Activated T-cell treated with anti-CD3 and anti-CD28 coated beads, Interleukin-2, amount 50 U/mL, for 1 hour (primary cell): Measurements from ENCODE around the gene FJX1.

Source experiments
- DNase-seq: peaks from one replicate; pipeline ENCODE4 v3.0.0-alpha.2; 2020

FJX1 gene

DNA sequence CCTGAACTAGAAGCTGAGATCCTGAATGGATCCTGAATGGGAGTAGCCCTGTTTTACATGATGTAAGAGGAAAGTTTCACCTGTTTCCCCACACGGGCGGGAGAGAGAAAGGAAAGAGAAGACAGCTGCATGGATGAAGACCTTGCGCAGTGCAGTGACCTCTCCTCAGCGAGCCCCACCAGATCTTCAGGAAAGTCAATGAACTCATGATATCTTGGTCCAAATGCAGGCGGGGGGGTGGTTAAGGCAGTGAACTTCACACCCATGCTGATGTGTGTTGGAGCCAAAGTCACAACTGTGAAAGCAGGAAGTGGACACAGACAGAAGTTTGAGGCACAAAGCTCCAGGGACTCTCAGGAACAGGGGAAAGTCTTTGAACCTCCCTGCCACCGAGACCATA lies 8.6 kb upstream of the FJX1 start:
- DNase-seq, result no peak

DNA sequence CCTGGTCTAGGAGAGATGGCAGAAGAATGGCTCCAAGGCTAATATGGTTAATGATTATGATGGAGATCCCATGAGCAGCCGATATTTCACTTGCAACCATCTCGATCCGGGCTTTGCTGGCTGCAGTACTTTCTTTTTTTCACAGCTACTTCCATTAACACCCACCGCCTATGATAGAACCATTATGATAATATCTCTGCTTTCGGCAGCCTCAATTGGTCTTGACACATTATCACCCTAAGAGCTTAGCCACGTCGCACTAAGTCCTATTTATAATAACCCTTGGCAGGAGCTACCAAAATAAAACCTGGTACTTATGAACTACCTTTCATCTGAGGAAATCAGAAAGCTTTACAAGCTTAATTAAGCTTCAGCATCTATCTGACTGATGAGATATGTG lies 7.6 kb upstream of the FJX1 start:
- no peak for DNase-seq

DNA sequence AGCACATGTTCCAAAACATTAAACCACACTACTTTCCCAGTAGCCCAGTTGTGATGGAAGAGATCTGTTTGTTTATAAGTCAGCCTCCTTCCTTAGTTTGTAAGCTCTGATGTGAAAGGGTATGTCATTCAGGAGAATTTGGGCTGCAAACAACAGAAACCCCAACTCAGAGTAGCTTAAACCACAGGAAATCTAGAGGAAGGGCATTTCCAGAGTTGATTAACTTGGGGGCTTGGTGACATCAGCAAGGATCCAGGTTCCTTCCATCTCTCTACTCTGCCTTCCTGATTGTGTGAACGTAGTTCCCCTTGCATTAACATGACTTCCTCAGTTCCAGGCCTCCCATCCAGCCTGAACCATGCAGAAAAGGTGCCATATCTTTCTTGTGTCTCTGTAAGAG lies 6.5 kb upstream of the FJX1 start:
- DNase-seq, result no peak

DNA sequence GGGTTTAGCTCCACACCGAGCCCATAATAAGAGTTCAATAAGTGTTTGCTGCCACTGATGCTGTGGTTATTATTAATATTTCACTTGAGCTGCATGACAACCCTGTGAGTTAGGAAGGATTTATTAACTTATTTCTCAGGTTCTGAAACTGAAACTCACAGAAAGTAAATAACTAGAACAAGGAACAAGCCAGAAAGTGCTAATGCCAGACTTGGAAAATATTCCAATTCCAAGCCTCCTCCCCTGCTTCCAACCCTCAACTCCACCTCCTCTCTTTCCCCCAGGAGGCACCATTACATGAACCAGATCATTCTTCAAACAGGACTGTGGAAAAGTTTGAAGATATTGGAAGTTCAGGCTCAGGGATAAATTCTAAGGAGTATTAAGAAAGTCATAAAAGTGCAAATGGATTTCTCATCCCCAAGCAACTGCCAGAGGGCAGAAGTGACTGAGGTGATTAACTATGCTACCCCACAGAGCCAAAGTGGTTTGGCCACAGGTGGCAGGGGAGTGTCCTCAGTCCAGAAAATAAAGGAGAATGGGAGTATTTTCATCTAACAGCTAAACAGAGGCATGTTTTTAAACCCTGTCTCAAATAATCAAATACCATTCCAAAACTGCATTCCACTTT lies 3.2 kb upstream of the FJX1 start:
- no peak for DNase-seq

DNA sequence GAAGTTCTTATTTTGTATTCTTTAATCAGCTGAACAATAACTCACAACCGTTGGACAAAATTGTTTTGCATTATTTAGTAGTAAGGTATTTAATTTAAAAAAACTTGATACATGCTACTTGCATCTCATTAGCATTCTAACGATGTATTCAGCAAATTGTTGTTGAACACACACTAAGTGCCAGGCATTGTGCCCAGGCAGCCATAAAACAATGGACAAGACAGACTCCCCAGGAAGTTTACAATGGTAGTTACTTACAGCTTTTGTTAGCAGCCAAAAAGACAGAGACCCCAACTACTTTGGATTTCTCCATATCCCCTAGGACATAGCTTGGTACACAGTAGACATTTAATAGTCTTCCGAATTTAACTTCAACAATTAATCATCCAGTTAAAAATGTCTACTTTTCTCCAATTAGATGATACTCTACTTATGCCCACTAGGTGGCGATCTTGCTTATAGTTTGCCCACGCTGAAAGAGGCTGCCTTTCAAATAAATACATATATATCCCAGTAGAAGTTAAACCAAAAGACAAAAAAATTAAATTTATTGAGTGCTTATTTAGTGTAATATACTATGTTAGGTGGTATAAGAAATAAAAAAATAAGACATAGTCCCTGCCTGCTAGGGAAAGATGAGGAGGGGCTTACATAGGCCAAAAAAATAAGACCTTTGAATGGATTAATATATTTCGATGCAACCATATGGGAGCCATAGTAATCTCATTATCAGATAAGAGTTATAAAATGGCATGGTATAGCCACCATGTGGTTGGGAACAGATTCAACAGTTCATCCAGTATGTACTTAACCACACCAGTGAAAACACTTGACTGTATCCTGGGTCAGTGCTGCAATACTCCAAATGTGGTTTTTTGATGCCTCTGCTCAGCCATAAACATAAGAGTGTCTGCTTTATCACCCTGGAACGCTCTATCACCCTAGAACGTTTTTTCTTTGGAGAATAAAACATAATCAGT lies 2.0 kb upstream of the FJX1 start:
- no peak for DNase-seq

DNA sequence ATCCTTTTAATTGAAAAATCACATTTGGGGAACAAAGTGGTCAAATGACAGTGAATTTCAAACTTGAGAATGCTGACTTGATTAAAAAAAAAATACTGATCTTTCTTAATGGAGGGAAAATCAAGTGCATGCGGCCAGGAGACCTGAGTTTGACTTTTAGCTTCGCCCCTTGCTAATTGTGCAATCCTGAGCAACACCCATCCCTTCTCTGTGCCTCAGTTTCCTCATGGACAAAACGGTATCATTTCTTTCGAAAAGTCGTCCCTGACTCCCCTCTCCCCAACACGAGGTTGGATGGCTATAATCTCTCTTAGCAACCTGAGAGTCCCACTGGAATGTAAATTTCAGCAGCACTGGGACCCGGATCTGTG lies 959 bp upstream of the FJX1 start:
- no peak for DNase-seq

DNA sequence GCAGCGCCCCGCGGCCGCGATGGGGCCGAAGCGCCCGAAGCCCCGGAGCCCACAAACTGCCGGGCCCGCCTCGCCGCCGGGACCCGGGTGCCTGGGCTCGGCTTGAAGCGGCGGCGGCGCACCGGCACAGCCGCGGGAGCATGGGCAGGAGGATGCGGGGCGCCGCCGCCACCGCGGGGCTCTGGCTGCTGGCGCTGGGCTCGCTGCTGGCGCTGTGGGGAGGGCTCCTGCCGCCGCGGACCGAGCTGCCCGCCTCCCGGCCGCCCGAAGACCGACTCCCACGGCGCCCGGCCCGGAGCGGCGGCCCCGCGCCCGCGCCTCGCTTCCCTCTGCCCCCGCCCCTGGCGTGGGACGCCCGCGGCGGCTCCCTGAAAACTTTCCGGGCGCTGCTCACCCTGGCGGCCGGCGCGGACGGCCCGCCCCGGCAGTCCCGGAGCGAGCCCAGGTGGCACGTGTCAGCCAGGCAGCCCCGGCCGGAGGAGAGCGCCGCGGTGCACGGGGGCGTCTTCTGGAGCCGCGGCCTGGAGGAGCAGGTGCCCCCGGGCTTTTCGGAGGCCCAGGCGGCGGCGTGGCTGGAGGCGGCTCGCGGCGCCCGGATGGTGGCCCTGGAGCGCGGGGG lies 346 bp downstream of the FJX1 start:
- no peak for DNase-seq

DNA sequence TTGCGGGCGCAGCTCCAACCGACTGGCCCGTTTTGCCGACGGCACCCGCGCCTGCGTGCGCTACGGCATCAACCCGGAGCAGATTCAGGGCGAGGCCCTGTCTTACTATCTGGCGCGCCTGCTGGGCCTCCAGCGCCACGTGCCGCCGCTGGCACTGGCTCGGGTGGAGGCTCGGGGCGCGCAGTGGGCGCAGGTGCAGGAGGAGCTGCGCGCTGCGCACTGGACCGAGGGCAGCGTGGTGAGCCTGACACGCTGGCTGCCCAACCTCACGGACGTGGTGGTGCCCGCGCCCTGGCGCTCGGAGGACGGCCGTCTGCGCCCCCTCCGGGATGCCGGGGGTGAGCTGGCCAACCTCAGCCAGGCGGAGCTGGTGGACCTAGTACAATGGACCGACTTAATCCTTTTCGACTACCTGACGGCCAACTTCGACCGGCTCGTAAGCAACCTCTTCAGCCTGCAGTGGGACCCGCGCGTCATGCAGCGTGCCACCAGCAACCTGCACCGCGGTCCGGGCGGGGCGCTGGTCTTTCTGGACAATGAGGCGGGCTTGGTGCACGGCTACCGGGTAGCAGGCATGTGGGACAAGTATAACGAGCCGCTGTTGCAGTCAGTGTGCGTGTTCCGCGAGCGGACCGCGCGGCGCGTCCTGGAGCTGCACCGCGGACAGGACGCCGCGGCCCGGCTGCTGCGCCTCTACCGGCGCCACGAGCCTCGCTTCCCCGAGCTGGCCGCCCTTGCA lies 1.0 kb downstream of the FJX1 start:
- DNase-seq, result peak; percentile 30

DNA sequence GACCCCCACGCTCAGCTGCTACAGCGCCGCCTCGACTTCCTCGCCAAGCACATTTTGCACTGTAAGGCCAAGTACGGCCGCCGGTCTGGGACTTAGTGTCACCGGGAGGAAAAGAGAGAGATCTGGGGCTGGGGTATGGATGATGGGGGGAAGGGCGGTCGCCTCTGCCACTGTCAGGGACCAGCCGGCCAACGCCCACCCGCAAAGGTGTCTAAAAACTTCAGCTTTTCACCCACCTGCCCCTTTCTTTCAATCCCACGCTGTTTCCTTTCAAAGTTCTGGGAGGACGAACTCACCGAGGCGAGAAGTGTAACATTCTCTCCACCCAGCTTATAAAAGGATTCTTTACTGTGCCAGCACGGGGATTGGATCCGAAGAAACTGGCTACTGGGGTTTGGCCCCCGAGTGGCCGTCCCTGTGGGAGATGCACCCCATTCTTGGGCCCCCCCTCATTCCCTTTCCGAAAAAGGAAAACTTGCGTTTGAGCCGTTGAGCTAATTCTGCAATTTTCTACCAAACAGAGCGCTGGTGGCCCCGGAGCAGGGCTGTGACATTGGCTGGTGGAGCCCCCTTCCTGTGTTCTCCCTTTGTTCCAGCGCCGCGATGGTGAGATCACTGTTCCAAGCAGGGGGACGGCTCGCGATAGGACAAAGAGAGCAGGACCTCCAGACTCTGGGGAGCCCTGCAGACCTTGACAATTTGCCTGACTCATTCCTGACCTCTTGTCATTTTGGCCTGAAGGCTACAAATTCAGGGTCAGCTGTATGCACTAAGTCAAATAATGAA lies 1.8 kb downstream of the FJX1 start:
- DNase-seq, result no peak

DNA sequence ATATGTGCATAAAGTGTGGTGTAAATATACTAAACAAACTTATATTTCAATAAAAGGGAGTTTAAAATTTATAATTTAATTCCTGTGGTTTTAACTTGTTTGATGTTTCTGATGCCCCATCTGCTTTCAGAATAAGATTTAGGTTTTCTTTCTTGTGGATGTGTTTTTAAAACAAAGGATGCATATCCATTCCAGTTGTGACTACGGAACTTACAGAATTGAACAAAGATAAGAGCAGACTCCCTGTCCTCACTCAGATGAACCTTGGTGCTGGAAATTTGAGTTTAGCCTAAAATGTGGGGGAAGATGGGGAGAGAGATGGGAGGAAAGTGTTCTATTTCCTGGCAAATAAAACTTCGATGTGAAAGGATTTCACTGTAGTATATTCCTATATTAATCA lies 2.5 kb downstream of the FJX1 start:
- DNase-seq, result no peak

DNA sequence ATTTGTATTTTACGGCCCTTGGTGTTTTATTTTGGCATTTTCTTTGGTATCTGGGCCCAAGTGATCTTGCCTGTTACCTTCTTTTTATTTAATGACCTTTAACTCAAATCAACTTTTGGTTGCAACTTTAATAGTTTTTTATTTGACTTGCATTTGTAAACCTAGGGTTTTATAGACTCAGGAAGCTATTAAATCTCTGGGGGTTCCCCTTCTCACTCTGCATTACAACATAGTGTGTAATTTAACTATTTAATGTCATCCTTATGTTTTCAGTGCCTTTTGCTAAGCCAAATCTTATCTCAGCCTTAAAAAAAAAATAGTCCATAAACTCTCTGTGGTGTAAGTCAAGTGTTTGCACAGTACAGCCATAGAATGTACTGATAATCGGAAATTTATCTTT lies 3.4 kb downstream of the FJX1 start:
- DNase-seq, result no peak

DNA sequence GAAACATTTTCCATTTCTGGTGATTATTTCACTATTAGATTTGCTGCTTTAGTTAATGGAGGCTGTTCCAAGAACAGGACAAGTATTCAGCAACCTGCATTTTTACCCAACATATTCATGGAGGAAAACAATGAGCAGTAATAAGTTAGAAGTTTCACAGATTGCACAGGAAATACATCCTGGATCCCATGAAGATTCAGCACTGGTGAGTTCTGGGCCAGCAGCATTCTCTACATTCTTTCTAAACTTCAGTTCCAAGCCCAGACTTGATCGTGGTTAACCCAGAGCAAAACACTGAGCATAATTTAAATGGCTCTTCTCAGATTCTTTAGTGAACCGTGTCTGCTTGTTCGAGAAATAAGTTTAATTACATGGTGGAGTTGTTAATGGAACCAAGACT lies 3.8 kb downstream of the FJX1 start:
- no peak for DNase-seq

DNA sequence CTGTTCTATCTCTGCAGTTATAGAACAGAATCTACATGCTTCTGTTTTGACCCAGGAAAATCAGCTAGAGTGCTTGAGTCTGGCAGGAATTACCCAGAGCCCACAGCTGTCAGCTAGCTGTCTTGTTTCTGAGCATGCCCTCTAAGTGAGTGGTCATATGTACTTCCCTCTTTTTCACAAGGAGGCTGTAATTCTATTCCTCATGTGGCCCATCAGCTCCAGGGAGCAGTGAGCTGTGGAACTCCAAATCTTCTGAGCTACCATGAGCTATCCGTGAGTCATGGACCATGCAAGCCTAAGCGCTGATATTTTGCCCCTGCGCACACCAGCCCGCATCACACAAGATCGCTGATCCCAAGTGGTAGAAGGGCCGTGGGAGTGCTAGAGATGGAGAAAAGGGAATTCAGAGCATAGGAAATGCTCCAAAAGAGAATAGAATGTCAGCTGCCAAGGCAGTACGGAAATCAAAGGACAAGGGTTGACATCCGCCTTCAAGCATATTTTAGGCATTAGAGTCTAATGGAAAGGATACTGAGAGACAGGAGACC lies 5.4 kb downstream of the FJX1 start:
- no peak for DNase-seq

DNA sequence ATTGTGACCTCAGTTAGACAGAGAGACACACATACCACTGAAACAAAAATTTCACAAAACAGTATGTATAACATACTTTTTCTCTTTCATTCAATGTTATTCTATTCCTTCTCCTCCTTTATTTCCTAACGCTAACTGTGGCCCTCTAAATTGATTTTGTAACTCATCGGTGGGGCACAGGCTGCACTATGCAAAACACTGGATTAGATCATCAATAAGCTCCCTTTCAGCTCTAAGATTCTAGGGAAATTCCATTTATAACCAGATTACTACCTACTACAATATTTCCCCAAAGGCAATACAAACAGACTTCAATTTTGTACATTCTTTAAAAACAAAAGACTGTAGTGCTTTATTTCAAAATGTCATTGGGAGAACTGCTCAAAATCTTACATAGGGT lies 6.1 kb downstream of the FJX1 start:
- no peak for DNase-seq

DNA sequence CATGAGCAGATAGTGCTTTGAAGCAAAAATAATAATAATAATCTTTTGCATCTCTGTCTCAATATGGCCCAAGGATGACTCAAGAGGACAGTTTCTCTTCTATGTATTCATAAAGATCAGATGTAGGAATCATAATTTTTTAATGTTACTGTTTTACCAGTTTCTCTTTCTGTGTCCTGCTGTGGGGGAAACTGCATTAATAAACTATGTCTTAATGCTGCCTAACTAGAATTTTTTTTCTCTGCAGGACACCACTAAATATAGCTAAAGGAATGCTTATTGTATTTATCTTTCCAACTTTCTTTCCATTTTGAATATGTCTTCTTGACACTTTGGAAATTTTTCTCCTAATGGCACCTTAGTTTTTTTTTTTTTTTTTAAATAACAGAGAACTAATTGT lies 6.5 kb downstream of the FJX1 start:
- DNase-seq, result no peak

DNA sequence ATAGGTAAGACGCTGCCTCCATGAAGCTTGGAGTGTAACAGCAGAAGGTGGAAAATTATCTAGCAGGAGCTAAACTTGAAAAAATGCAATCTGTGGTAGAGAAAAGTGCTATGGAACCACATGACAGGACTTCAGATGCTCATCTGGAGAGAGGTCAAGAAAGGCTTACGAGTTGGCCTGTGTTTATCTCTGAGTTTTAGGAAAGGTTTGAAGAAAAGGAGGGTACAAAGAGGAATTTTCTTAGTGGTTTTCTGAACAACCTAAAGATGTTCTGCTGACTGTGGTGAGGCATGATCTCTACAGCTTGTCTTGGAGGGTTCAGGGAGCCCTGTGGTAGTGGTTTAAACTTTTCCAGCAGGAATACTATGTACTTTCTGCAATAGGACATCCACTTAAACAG lies 8.2 kb downstream of the FJX1 start:
- no peak for DNase-seq

DNA sequence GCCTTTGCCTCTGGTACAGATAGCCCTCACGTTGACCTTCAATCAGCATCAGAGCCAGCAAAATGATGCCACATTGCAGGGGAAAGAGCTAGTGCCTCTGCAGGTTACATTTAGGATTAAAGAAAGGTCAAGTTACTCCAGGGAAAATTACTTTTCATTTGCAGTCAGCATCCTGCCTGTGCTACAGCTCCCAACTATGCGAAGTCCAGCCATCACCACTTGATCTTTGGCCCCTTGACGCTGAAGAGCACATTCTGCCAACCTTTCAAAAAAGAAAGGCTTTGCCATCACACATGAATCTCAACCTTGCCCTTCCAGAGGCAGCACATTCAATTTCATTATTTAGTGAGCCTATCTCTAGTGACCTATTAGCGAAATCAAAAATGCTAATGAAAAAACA lies 11.3 kb downstream of the FJX1 start:
- DNase-seq, result no peak

DNA sequence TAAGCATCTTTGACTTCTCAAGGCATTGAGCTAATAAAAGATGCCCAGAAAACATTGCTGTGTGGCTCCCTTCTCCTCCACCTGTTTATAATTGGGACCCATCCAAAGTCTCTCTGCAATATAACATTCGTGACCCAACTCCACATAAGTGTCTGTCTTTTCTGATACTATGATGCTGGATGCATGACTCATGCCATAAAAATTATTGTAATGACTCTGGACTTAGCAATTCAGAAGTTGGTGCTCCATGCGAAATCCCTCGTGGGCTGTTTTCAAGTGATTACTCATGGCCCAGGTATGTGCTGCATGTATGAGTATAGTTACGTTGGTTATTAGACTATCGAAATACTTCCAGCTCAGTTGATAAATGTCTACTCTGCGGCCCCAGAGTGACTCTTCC lies 11.7 kb downstream of the FJX1 start:
- DNase-seq, result no peak

DNA sequence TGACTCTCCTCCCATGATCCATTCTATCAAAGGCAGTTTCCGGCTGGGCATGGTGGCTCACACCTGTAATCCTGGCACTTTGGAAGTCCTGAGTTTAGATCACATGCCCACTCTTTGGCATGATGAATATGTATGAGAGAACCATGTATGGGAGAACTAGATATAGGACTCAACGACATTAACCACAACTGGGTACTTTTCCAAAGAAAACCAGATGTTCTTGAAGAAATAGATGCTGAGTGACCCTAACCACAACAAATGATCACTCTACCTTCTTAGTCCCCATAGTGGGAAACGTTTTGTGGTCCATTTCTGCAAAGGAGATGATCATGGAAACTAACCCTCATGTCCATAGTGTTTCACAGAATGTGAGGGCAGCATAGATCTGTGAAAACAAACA lies 13.6 kb downstream of the FJX1 start:
- DNase-seq, result no peak

DNA sequence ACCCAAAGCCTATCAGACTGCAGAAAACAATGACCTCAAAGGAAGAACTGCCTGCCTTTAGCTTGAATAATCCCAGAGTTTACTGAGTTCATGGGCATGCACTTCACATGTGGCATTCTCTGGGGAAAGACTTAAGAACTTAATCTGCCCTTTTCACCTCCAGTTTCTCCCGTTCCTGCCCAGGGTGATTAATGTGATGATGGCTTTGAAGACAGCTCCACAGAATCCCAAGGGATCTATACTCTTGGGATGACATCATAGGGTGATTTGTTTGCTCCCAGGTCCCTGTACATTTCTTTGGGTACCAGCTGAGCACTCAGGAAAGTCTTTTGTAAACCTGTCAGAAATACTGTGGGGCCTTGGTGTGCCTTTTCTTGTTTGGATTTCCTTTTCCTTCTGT lies 14.0 kb downstream of the FJX1 start:
- DNase-seq, result no peak

DNA sequence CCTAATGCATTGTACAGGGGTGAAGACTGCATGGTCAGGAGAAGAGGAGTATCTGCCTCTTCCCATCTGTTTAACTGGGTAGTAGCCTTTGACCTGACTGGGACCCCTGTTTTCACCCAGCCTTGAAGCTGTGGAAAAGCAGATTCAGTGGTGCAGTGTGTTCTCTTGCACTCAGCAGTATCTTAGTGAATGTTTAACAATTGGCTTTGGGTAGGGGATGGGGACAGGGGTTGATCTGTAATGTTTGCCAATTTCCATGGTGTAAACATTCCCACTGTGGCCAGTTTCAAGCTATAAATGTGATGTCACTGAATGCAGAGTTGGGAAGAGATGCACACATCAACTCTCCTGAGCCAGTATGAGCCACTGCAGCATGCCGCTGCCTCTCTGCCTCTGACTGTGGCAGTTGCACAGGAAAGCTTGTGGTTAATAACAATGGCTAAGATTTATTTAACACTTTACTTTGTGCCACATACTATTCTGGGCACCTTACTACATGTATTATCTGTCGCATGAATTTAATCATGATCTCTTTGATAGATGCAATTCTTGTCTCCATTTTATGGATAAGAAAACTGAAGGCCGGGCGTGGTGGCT lies 15.7 kb downstream of the FJX1 start:
- DNase-seq, result no peak

DNA sequence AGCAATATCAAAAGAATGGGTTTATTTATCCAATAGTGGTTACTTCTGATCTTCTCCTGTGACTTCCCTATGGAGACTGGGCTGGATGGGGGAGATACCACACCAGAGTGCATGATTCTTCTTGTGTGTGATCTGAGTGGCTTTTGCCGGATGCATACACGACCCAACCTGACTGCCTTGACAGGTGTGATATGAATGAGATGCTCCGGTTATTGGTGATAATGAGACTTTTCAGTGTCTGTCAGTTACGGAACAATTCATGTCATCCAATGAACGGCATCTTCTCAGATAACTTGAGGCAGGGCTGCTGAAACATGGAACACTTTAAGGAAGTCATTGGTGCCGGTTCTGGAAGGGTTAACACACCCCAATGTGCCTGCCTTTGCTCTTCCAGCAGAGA lies 17.7 kb downstream of the FJX1 start:
- no peak for DNase-seq
